Fibroblast of mammary gland (primary cell): ENCODE data around the gene INPP5D.

ENCODE experiments used
- DNase-seq: peaks from one replicate; pipeline ENCODE4 v3.0.0-alpha.2; 2010; ENCODE audit warnings: low read depth
- H3K4me3 ChIP-seq: 2 replicates; pipeline ENCODE4 v1.5.1; 2011; ENCODE audit warnings: low read depth, mild to moderate bottlenecking, low read length, moderate library complexity; ENCODE audit not compliant: control insufficient read depth
- CTCF ChIP-seq: conservative IDR thresholded peaks from 2 replicates; pipeline ENCODE4 v1.5.1; 2011; ENCODE audit warnings: low read depth, low read length, inconsistent platforms; ENCODE audit not compliant: control insufficient read depth, insufficient read depth

Gene INPP5D

GRCh38 chr2:233039212-233039845 is 20.8 kb upstream of the INPP5D start:
- H3K4me3 ChIP-seq = no peak overlapping the region
- no peak for DNase-seq
- no peak for TF ChIP-seq CTCF

- no peak for DNase-seq
- no peak overlapping the region for H3K4me3 ChIP-seq
- no peak for TF ChIP-seq CTCF
These were observed 20.2 kb upstream of the INPP5D start for GRCh38 chr2:233039846-233040530.

GRCh38 chr2:233040571-233040970 is 19.6 kb upstream of the INPP5D start:
- DNase-seq = no peak
- H3K4me3 ChIP-seq = no peak overlapping the region
- TF ChIP-seq CTCF = no peak

GRCh38 chr2:233041722-233042323 is 18.3 kb upstream of the INPP5D start:
- no peak for TF ChIP-seq CTCF
- no peak overlapping the region for H3K4me3 ChIP-seq
- DNase-seq = no peak

- no peak for DNase-seq
- H3K4me3 ChIP-seq = no peak overlapping the region
- no peak for TF ChIP-seq CTCF
These were observed 17.6 kb upstream of the INPP5D start for GRCh38 chr2:233042549-233042948.

- no peak for TF ChIP-seq CTCF
- no peak for DNase-seq
- H3K4me3 ChIP-seq = no peak overlapping the region
These were observed 15.1 kb upstream of the INPP5D start for GRCh38 chr2:233044974-233045605.
